HL-60 (cell line): ENCODE results near the gene HIF3A.

Experiments
- CTCF ChIP-seq: IDR thresholded peaks from one replicate; pipeline ENCODE4 v1.5.1; 2011; ENCODE audit warnings: low read length, control low read depth, inconsistent platforms; ENCODE audit not compliant: insufficient read depth
- GABPA ChIP-seq: IDR thresholded peaks from 2 replicates; pipeline ENCODE4 v1.6.1; 2012; ENCODE audit warnings: low read depth
- POLR2AphosphoS5 ChIP-seq: IDR thresholded peaks from 2 replicates; pipeline ENCODE4 v1.6.1; 2012; ENCODE audit warnings: low read depth
- REST ChIP-seq: IDR thresholded peaks from 2 replicates; pipeline ENCODE4 v1.6.1; 2012; ENCODE audit warnings: low read depth; ENCODE audit not compliant: insufficient replicate concordance

GRCh38 chr19:46353730-46354528 is 57.1 kb downstream of the HIF3A start:
- no peak for TF ChIP-seq POLR2AphosphoS5
- no peak for TF ChIP-seq CTCF
- TF ChIP-seq GABPA = no peak
- TF ChIP-seq REST = no peak
